Activated gamma-delta T cell treated with anti-CD3 and anti-CD28 coated beads, Interleukin-2, amount 50 U/mL, for 16 hours (primary cell): ENCODE data around the gene PRR5L.

ENCODE experiments used
- DNase-seq: peaks from one replicate; pipeline ENCODE4 v3.0.0-alpha.2; 2020; ENCODE audit warnings: low read depth

PRR5L gene

GRCh38 chr11:36436589-36436988 is 140.5 kb downstream of the PRR5L start:
- DNase-seq = no peak

- no peak for DNase-seq
Measured at GRCh38 chr11:36437413-36437812, 141.3 kb downstream of the PRR5L start.

- no peak for DNase-seq
Measured at GRCh38 chr11:36438126-36438525, 142.0 kb downstream of the PRR5L start.

GRCh38 chr11:36441610-36442208 is 145.6 kb downstream of the PRR5L start:
- no peak for DNase-seq

- DNase-seq = no peak
Measured at GRCh38 chr11:36443661-36444060, 147.6 kb downstream of the PRR5L start.

- no peak for DNase-seq
Measured at GRCh38 chr11:36446135-36446534, 150.0 kb downstream of the PRR5L start.

GRCh38 chr11:36447514-36447913 is 151.4 kb downstream of the PRR5L start:
- DNase-seq = no peak

- DNase-seq = no peak
Measured at GRCh38 chr11:36447947-36448346, 151.9 kb downstream of the PRR5L start.

GRCh38 chr11:36449561-36450096 is 153.5 kb downstream of the PRR5L start:
- no peak for DNase-seq

GRCh38 chr11:36450110-36450572 is 154.1 kb downstream of the PRR5L start:
- DNase-seq = no peak

- DNase-seq = no peak
Measured at GRCh38 chr11:36451045-36451444, 155.0 kb downstream of the PRR5L start.

- DNase-seq = no peak
Measured at GRCh38 chr11:36451681-36452080, 155.6 kb downstream of the PRR5L start.

GRCh38 chr11:36452236-36452940 is 156.3 kb downstream of the PRR5L start:
- DNase-seq = no peak

- no peak for DNase-seq
Measured at GRCh38 chr11:36452961-36453360, 156.9 kb downstream of the PRR5L start.

- no peak for DNase-seq
Measured at GRCh38 chr11:36453678-36454077, 157.6 kb downstream of the PRR5L start.

GRCh38 chr11:36454551-36454940 is 158.5 kb downstream of the PRR5L start:
- DNase-seq = no peak

GRCh38 chr11:36454941-36455631 is 159.0 kb downstream of the PRR5L start:
- no peak for DNase-seq

- DNase-seq = no peak
Measured at GRCh38 chr11:36455658-36456111, 159.6 kb downstream of the PRR5L start.

- DNase-seq = no peak
Measured at GRCh38 chr11:36456156-36456555, 160.1 kb downstream of the PRR5L start.

- no peak for DNase-seq
Measured at GRCh38 chr11:36458129-36458915, 162.2 kb downstream of the PRR5L start.

- no peak for DNase-seq
Measured at GRCh38 chr11:36459046-36459445, 163.0 kb downstream of the PRR5L start.

- no peak for DNase-seq
Measured at GRCh38 chr11:36460220-36460619, 164.1 kb downstream of the PRR5L start.
